NCI-H82 treated with DMSO at 0.1 percent for 48 hours (cell line): ENCODE results near the gene DOCK7.

Experiments used
- DNase-seq: peaks from one replicate; lab custom pipeline; 2025; ENCODE audit not compliant: unreplicated experiment; lab: John Stamatoyannopoulos, UW

Gene DOCK7

GRCh38 chr1:62417351-62417999 is 270.7 kb downstream of the DOCK7 start:
- no peak for DNase-seq

GRCh38 chr1:62415687-62416086 is 272.5 kb downstream of the DOCK7 start:
- DNase-seq, result no peak

GRCh38 chr1:62407398-62408009 is 280.7 kb downstream of the DOCK7 start:
- DNase-seq, result peak; percentile 40

GRCh38 chr1:62406576-62406975 is 281.6 kb downstream of the DOCK7 start:
- no peak for DNase-seq

- no peak for DNase-seq
Measured at GRCh38 chr1:62405247-62405646, 282.9 kb downstream of the DOCK7 start.
